ENCODE measurements around the gene C17orf67.

DNA sequence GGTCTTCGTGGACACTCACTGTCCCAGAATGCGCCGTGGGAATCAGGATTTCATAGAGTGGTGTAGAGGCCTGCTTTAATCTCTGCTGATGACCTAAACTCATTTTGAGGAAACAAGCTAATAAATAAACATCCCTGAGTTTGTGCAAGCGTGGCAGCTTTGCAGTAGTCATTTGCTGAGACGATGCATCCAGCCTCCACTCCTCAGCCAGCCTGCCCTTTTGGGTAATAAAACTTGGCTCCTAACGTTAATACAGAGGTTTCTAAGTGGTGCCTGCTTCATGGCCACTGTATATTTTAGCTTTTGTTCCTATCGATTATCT is 1.5 kb upstream of the C17orf67 start:
- TF ChIP-seq, protein P1, sequence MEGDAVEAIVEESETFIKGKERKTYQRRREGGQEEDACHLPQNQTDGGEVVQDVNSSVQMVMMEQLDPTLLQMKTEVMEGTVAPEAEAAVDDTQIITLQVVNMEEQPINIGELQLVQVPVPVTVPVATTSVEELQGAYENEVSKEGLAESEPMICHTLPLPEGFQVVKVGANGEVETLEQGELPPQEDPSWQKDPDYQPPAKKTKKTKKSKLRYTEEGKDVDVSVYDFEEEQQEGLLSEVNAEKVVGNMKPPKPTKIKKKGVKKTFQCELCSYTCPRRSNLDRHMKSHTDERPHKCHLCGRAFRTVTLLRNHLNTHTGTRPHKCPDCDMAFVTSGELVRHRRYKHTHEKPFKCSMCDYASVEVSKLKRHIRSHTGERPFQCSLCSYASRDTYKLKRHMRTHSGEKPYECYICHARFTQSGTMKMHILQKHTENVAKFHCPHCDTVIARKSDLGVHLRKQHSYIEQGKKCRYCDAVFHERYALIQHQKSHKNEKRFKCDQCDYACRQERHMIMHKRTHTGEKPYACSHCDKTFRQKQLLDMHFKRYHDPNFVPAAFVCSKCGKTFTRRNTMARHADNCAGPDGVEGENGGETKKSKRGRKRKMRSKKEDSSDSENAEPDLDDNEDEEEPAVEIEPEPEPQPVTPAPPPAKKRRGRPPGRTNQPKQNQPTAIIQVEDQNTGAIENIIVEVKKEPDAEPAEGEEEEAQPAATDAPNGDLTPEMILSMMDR (optimal IDR thresholded peaks at IDR 0.05 in 1 of 3, IDR thresholded peaks at IDR 0.05 in 1 of 3, conservative IDR thresholded peaks at IDR 0.05 in 1 of 3; ENCODE audit: extremely low read depth in 1 of 3, insufficient read depth in 2 of 3, low read length in 3 of 3) = no peak
- no peak for TF ChIP-seq EZH2 (IDR thresholded peaks at IDR 0.05; ENCODE audit: low read length)

Measured in keratinocyte (primary cell).